GM04504 (cell line): ENCODE measurements around the gene SUGCT.
A peak's percentile ranks its signal among the peaks of the same experiment; 100 is the strongest.
"Not testable (repeated sequence)": the region's sequence is repeated elsewhere in the genome, so short reads cannot be mapped to it uniquely, and the experiment has no call there.

ENCODE experiments used
- DNase-seq: peaks from one replicate; pipeline ENCODE4 v3.0.0-alpha.2; 2012; ENCODE audit warnings: low read depth

The SUGCT gene

GRCh38 chr7:40202851-40203250, 68.0 kb downstream of the SUGCT start:
- no peak for DNase-seq

- DNase-seq: no peak
Measured at GRCh38 chr7:40204581-40204980, 69.8 kb downstream of the SUGCT start.

GRCh38 chr7:40205992-40206391, 71.2 kb downstream of the SUGCT start:
- no peak for DNase-seq

- DNase-seq: no peak
Measured at GRCh38 chr7:40211276-40212003, 76.6 kb downstream of the SUGCT start.

- no peak for DNase-seq
Measured at GRCh38 chr7:40213291-40213690, 78.5 kb downstream of the SUGCT start.

- DNase-seq: no peak
Measured at GRCh38 chr7:40213856-40214255, 79.1 kb downstream of the SUGCT start.

- DNase-seq: not testable (repeated sequence)
Measured at GRCh38 chr7:40218612-40219011, 83.8 kb downstream of the SUGCT start.

GRCh38 chr7:40219917-40220316, 85.1 kb downstream of the SUGCT start:
- peak; percentile 35 for DNase-seq

- peak; percentile 28 for DNase-seq
Measured at GRCh38 chr7:40220421-40220911, 85.7 kb downstream of the SUGCT start.

GRCh38 chr7:40221836-40222235, 87.0 kb downstream of the SUGCT start:
- DNase-seq: peak; percentile 69

GRCh38 chr7:40223451-40224127, 88.8 kb downstream of the SUGCT start:
- DNase-seq: no peak

- no peak for DNase-seq
Measured at GRCh38 chr7:40230101-40230500, 95.3 kb downstream of the SUGCT start.

- no peak for DNase-seq
Measured at GRCh38 chr7:40231796-40232195, 97.0 kb downstream of the SUGCT start.

- DNase-seq: peak; percentile 29
Measured at GRCh38 chr7:40232242-40232893, 97.6 kb downstream of the SUGCT start.

- DNase-seq: no peak
Measured at GRCh38 chr7:40234046-40234445, 99.2 kb downstream of the SUGCT start.

GRCh38 chr7:40234666-40235065, 99.9 kb downstream of the SUGCT start:
- no peak for DNase-seq

GRCh38 chr7:40237731-40238130, 102.9 kb downstream of the SUGCT start:
- DNase-seq: no peak

- DNase-seq: no peak
Measured at GRCh38 chr7:40239755-40240303, 105.0 kb downstream of the SUGCT start.

GRCh38 chr7:40243076-40243475, 108.3 kb downstream of the SUGCT start:
- DNase-seq: no peak

GRCh38 chr7:40244226-40244625, 109.4 kb downstream of the SUGCT start:
- no peak for DNase-seq

- no peak for DNase-seq
Measured at GRCh38 chr7:40248681-40249080, 113.9 kb downstream of the SUGCT start.

- not testable (repeated sequence) for DNase-seq
Measured at GRCh38 chr7:40253444-40253843, 118.6 kb downstream of the SUGCT start.
